H1 (cell line): ENCODE results near the gene DYNC1I1. TPM values are rescaled to one million over a fixed set of nuclear protein-coding genes. Genes with fewer than 3 reads are reported as not detected.

Experiments used
- CTCF ChIA-PET: fragments of 300-600 bp; sonication (Branson Sonifier 250); formaldehyde crosslinking; loops from one replicate; lab custom pipeline; 2021; ENCODE audit not compliant: partially characterized antibody; lab: Charles Lee
- POLR2A ChIA-PET: fragments of 300-600 bp; sonication (Branson Sonifier 250); formaldehyde crosslinking; loops from one replicate; lab custom pipeline; 2021; ENCODE audit warnings: inconsistent platforms; ENCODE audit not compliant: partially characterized antibody; lab: Charles Lee
- DNase-seq, 2 experiments: peaks; one replicate each; pipeline versions ENCODE4 v3.0.0 to v3.0.0-alpha.2; 2010 to 2022; ENCODE audit warnings: low spot score in 2 of 2, low read depth in 1 of 2, mixed read lengths in 1 of 2
- FAIRE-seq: peaks from 2 replicates; lab custom pipeline; 2011; peaks lifted over from hg19 to GRCh38; lab: Jason Lieb, UNC
- H2AFZ ChIP-seq: 2 replicates; pipeline ENCODE4 v1.8.1; 2012; ENCODE audit warnings: low read length, inconsistent platforms
- H2AK5ac ChIP-seq: 2 replicates; pipeline ENCODE4 v1.6.1; 2013; ENCODE audit warnings: low read depth, low read length
- H2BK120ac ChIP-seq: replicated peaks from 2 replicates; pipeline ENCODE3; 2013; ENCODE audit warnings: low read depth, low read length, inconsistent platforms
- H2BK12ac ChIP-seq: 2 replicates; pipeline ENCODE4 v1.6.1; 2013; ENCODE audit warnings: low read depth, low read length
- H2BK15ac ChIP-seq: 2 replicates; pipeline ENCODE4 v1.6.1; 2013; ENCODE audit warnings: low read length
- H2BK20ac ChIP-seq: 2 replicates; pipeline ENCODE4 v1.6.1; 2013; ENCODE audit warnings: low read length
- H2BK5ac ChIP-seq: 2 replicates; pipeline ENCODE4 v1.6.1; 2013; ENCODE audit warnings: low read depth, low read length
- H3K14ac ChIP-seq: 2 replicates; pipeline ENCODE4 v1.6.1; 2013; ENCODE audit warnings: inconsistent platforms; ENCODE audit not compliant: insufficient read length
- H3K18ac ChIP-seq: 2 replicates; pipeline ENCODE4 v1.6.1; 2013; ENCODE audit warnings: low read length; ENCODE audit errors: extremely low read depth
- H3K23ac ChIP-seq: 2 replicates; pipeline ENCODE4 v1.6.1; 2013; ENCODE audit warnings: inconsistent platforms; ENCODE audit not compliant: insufficient read length
- H3K23me2 ChIP-seq: 2 replicates; pipeline ENCODE4 v1.6.1; 2013; ENCODE audit warnings: low read depth, low read length
- H3K27ac ChIP-seq: 2 replicates; pipeline ENCODE4 v1.6.1; 2011; ENCODE audit warnings: low read depth, low read length, inconsistent platforms
- H3K27me3 ChIP-seq, 4 experiments: replicated peaks in 1 of 4; 1 replicate in 1 of 4; 2 replicates in 3 of 4; pipeline versions ENCODE4 v1.6.1 to v1.8.1; 2011 to 2013; ENCODE audit warnings: low read length in 3 of 4, mild to moderate bottlenecking in 3 of 4, inconsistent platforms in 2 of 4, mixed read lengths in 2 of 4, moderate library complexity in 1 of 4; ENCODE audit not compliant: control insufficient read depth in 3 of 4, insufficient read depth in 3 of 4; ENCODE audit errors: extremely low read depth in 1 of 4
- H3K36me3 ChIP-seq, 4 experiments: 2 replicates each; pipeline versions ENCODE4 v1.6.1 to v1.8.1; 2011 to 2013; ENCODE audit warnings: mild to moderate bottlenecking in 4 of 4, low read length in 3 of 4, moderate library complexity in 2 of 4, control low read depth in 1 of 4, inconsistent platforms in 1 of 4; ENCODE audit not compliant: insufficient read depth in 4 of 4, control insufficient read depth in 2 of 4
- H3K4ac ChIP-seq: replicated peaks from 2 replicates; pipeline ENCODE3; 2013; ENCODE audit warnings: low read length, low read depth, mixed read lengths, inconsistent platforms; ENCODE audit not compliant: insufficient read length
- H3K4me1 ChIP-seq, 4 experiments: replicated peaks in 1 of 4; 1 replicate in 1 of 4; 2 replicates in 3 of 4; pipeline versions ENCODE4 v1.6.1 to v1.8.1; 2011 to 2013; ENCODE audit warnings: low read length in 3 of 4, inconsistent platforms in 2 of 4, mixed read lengths in 1 of 4; ENCODE audit not compliant: insufficient read depth in 4 of 4, control insufficient read depth in 3 of 4
- H3K4me2 ChIP-seq, 2 experiments: 2 replicates each; pipeline versions ENCODE4 v1.6.1 to v1.8.1; 2011 to 2013; ENCODE audit warnings: low read depth in 2 of 2, low read length in 2 of 2, control low read depth in 1 of 2, inconsistent platforms in 1 of 2, mild to moderate bottlenecking in 1 of 2; ENCODE audit not compliant: insufficient read depth in 1 of 2
- H3K4me3 ChIP-seq, 4 experiments: fragments of 200-600, 300-600 bp in 1 of 4; sonication (generic), shearing (Covaris generic), sonication (Bioruptor Twin) in 1 of 4; 2 replicates each; pipeline versions ENCODE4 v1.5.1 to v1.8.1; 2011 to 2016; ENCODE audit warnings: low read length in 4 of 4, low read depth in 3 of 4, control low read depth in 2 of 4, inconsistent platforms in 2 of 4, mild to moderate bottlenecking in 2 of 4, mixed read lengths in 1 of 4, moderate library complexity in 1 of 4; ENCODE audit not compliant: insufficient read depth in 2 of 4; ENCODE audit errors: extremely low read depth in 1 of 4
- H3K56ac ChIP-seq: replicated peaks from 2 replicates; pipeline ENCODE3; 2013; ENCODE audit warnings: low read depth, mild to moderate bottlenecking, mixed read lengths, low read length, inconsistent platforms; ENCODE audit not compliant: insufficient read length
- H3K79me1 ChIP-seq: 2 replicates; pipeline ENCODE4 v1.6.1; 2013; ENCODE audit warnings: low read depth, low read length, control low read depth
- H3K79me2 ChIP-seq, 2 experiments: 2 replicates each; pipeline versions ENCODE4 v1.6.1 to v1.8.1; 2012 to 2013; ENCODE audit warnings: low read length in 2 of 2, mild to moderate bottlenecking in 2 of 2, inconsistent platforms in 1 of 2; ENCODE audit not compliant: insufficient read depth in 2 of 2, control insufficient read depth in 1 of 2
- H3K9ac ChIP-seq, 4 experiments: replicated peaks in 1 of 4; 1 replicate in 1 of 4; 2 replicates in 3 of 4; pipeline versions ENCODE4 v1.6.1 to v1.8.1; 2011 to 2013; ENCODE audit warnings: low read depth in 3 of 4, low read length in 3 of 4, control low read depth in 2 of 4, mild to moderate bottlenecking in 2 of 4, moderate library complexity in 2 of 4, inconsistent platforms in 1 of 4; ENCODE audit errors: extremely low read depth in 1 of 4
- H3K9me3 ChIP-seq, 2 experiments: 2 replicates each; pipeline versions ENCODE4 v1.6.1 to v1.8.1; 2012 to 2013; ENCODE audit warnings: mild to moderate bottlenecking in 2 of 2, moderate library complexity in 2 of 2, control low read depth in 1 of 2, inconsistent platforms in 1 of 2, low read depth in 1 of 2, low read length in 1 of 2, mixed read lengths in 1 of 2; ENCODE audit not compliant: insufficient read depth in 2 of 2
- H4K20me1 ChIP-seq, 2 experiments: replicated peaks in 1 of 2; 2 replicates each; pipeline versions ENCODE3 to v1.8.1; 2011 to 2013; ENCODE audit warnings: inconsistent platforms in 2 of 2, low read length in 2 of 2, mild to moderate bottlenecking in 1 of 2; ENCODE audit not compliant: insufficient read depth in 2 of 2, control insufficient read depth in 1 of 2
- H4K5ac ChIP-seq: 2 replicates; pipeline ENCODE4 v1.6.1; 2013; ENCODE audit warnings: low read length, low read depth, mixed read lengths, inconsistent platforms; ENCODE audit not compliant: insufficient read length
- H4K8ac ChIP-seq: 2 replicates; pipeline ENCODE4 v1.8.0; 2013; ENCODE audit warnings: mild to moderate bottlenecking, moderate library complexity, low read length, inconsistent platforms; ENCODE audit not compliant: insufficient read depth; ENCODE audit errors: extremely low read depth
- H4K91ac ChIP-seq: replicated peaks from 2 replicates; pipeline ENCODE3; 2013; ENCODE audit warnings: low read length, mixed read lengths, inconsistent platforms; ENCODE audit not compliant: insufficient read length
- CEBPB ChIP-seq: IDR thresholded peaks from 2 replicates; pipeline ENCODE4 v1.6.1; 2012; ENCODE audit warnings: low read depth, low read length
- KDM5A ChIP-seq: fragments of 200-600 bp; IDR thresholded peaks from 2 replicates; pipeline ENCODE4 v1.7.1; 2012; ENCODE audit warnings: mild to moderate bottlenecking, low read length, inconsistent platforms, mixed read lengths
- WGBS, 2 experiments: shearing (Covaris generic) in 1 of 2; methylation state at CpG; one replicate each; pipeline versions ENCODE4 v1.1.6 to v1.1.7; 2013 to 2015; ENCODE audit warnings: low lambda C conversion rate in 2 of 2, mixed read lengths in 2 of 2, inconsistent platforms in 1 of 2, low coverage in 1 of 2, missing lambda C conversion rate in 1 of 2; ENCODE audit not compliant: insufficient replicate concordance in 2 of 2, insufficient coverage in 1 of 2, insufficient read length in 1 of 2; ENCODE audit errors: extremely low coverage in 1 of 2, missing lambda C conversion rate in 1 of 2; 5-methylcytosine and 5-hydroxymethylcytosine counted together
- polyA plus RNA-seq, 7 experiments: library from polyadenylated mRNA; depleted of rRNA in 3 of 7; stranded (reverse) in 5 of 7; unstranded in 2 of 7; fragments of >200 nt in 5 of 7; fragments of 200-250 nt in 2 of 7; gene quantifications; 1 replicate in 5 of 7; 2 replicates in 1 of 7; 4 replicates in 1 of 7; pipeline versions ENCODE4 v1.2.1 to v1.2.3, GENCODE V29; 2011 to 2013; ENCODE audit warnings: missing spikeins in 2 of 7, mixed read lengths in 2 of 7
- total RNA-seq: library from RNA; stranded (reverse); fragmentation: NEBNext Ultra II Directional; extraction: Animal tissue kit (Norgen Biotek cat#: 25700); gene quantifications from 2 replicates; pipeline ENCODE4 v1.2.1, GENCODE V29; 2021

Gene DYNC1I1
- total and polyA plus RNA-seq, 2 of the 8 experiments (the other 6 are each of a cell fraction or from before 2014, with no cell fraction given), result 0.45 to 0.58 TPM

DNA sequence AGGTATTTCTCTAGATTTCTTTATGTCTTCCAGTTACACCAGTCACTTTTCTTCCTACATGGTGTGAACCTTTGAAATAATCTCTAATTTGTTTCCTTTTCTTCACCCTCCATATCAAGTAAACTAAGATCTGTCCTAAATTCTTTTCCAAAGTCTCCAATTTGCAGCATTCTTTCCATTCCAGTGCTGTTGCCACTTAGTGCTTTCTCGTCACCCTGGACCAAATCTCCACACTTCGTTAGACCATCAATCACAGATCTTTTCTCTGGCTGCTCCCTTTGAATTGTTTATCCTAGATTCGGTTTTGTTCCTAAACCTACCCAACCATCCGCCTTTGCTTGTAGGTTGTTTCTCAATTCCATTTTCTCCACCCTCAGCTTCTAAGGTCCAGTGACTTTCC, 74.7 kb downstream of the DYNC1I1 start:
- DNase-seq (no peak), FAIRE-seq (no peak)
- no peak overlapping the region for H3K23ac ChIP-seq
- no peaks in the 10 kb centered on the region for H3K9me3 ChIP-seq
- no peaks in the 10 kb centered on the region for H3K36me3 ChIP-seq
- no peaks in the 10 kb centered on the region for H4K20me1 ChIP-seq
- POLR2A ChIA-PET, result no interaction called here
- 88% methylated on average over 4 of the region's 4 CpGs; no CpG with 5 or more reads in 1 of the 2 experiments for WGBS, 2 experiments
- H4K8ac ChIP-seq, result no peak overlapping the region
- no peak overlapping the region for H2AK5ac ChIP-seq
- H3K4me3 ChIP-seq, result no peak overlapping the region
- no peaks in the 10 kb centered on the region for H3K79me1 ChIP-seq
- no peak overlapping the region for H4K5ac ChIP-seq
- H2BK20ac ChIP-seq, result no peak overlapping the region
- H3K23me2 ChIP-seq, result no peaks in the 10 kb centered on the region; the same call in 1 of the 2 replicates
- no peak overlapping the region for H3K14ac ChIP-seq
- no peak overlapping the region for H2BK15ac ChIP-seq
- no peak overlapping the region for H4K91ac ChIP-seq
- no peak overlapping the region for H3K27ac ChIP-seq
- H3K27me3 ChIP-seq, result no peaks in the 10 kb centered on the region
- H3K56ac ChIP-seq, result no peak overlapping the region
- H3K79me2 ChIP-seq, result no peaks in the 10 kb centered on the region
- H3K9ac ChIP-seq, result no peak overlapping the region
- H3K4me2 ChIP-seq, result no peak overlapping the region
- H3K18ac ChIP-seq, result no peak overlapping the region
- H2BK12ac ChIP-seq, result no peak overlapping the region
- no peaks in the 10 kb centered on the region for H3K4me1 ChIP-seq
- H2BK120ac ChIP-seq, result no peak overlapping the region
- no peak overlapping the region for H2BK5ac ChIP-seq
- no peak for TF ChIP-seq CEBPB
- TF ChIP-seq KDM5A, result no peak
- CTCF ChIA-PET, result interaction anchor here (0.7 to 9.0 kb wide), 4 partner anchors 19 to 130 kb away, joined by 3 to 174 read pairs (median 4); no protein-coding TSS in a partner anchor
- no peak overlapping the region for H3K4ac ChIP-seq
- H2AFZ ChIP-seq, result no peak overlapping the region
